M059J (cell line): ENCODE data around the gene ALDOB. TPM values are rescaled to one million over a fixed set of nuclear protein-coding genes. Genes with fewer than 3 reads are reported as not detected.
"Not testable (repeated sequence)": the region's sequence is repeated elsewhere in the genome, so short reads cannot be mapped to it uniquely, and the experiment has no call there.

ENCODE experiments used
- DNase-seq: peaks from one replicate; pipeline ENCODE4 v3.0.0-alpha.2; 2012; ENCODE audit warnings: low read depth
- total RNA-seq: library from RNA; depleted of rRNA; stranded (reverse); fragments of >200 nt; shearing (Covaris generic); gene quantifications from 2 replicates; pipeline ENCODE4 v1.2.3, GENCODE V29; 2014; rRNA removed

Gene ALDOB
- total RNA-seq, 1 experiment from 2014 or later: not detected

GRCh38 chr9:101387871-101388506, 47.6 kb downstream of the ALDOB start:
- peak; percentile 47 for DNase-seq

- not testable (repeated sequence) for DNase-seq
These were observed 50.6 kb downstream of the ALDOB start, which contains the start of gene BAAT for GRCh38 chr9:101384873-101385536. TSS of gene BAAT (minus strand) at chr9:101385006. CDS start at chr9:101371404, 13,602 bp downstream.

- DNase-seq: no peak
These were observed 52.2 kb downstream of the ALDOB start for GRCh38 chr9:101383361-101383760.

- no peak for DNase-seq
These were observed 53.7 kb downstream of the ALDOB start for GRCh38 chr9:101381833-101382342.

- no peak for DNase-seq
These were observed 54.5 kb downstream of the ALDOB start for GRCh38 chr9:101381118-101381517.

- DNase-seq: no peak
These were observed 55.3 kb downstream of the ALDOB start for GRCh38 chr9:101380295-101380694.

- DNase-seq: peak; percentile 77
These were observed 59.3 kb downstream of the ALDOB start for GRCh38 chr9:101376111-101376848.

- peak; percentile 34 for DNase-seq
These were observed 60.0 kb downstream of the ALDOB start for GRCh38 chr9:101375546-101375945.

- DNase-seq: no peak
These were observed 63.1 kb downstream of the ALDOB start for GRCh38 chr9:101372327-101373118.

GRCh38 chr9:101371813-101372212, 63.8 kb downstream of the ALDOB start:
- no peak for DNase-seq

Other genes starting within 250 kb of the ALDOB start
- gene BAAT, start 50.8 kb downstream of the ALDOB start, total RNA-seq: not detected in 2 replicates
- 29.2 and 34.4 TPM in 2 replicates for gene MRPL50, start 37.2 kb downstream of the ALDOB start, total RNA-seq
- gene ZNF189, start 36.9 kb downstream of the ALDOB start, total RNA-seq: 11.1 and 15.1 TPM in 2 replicates
- gene RNF20, start 98.1 kb upstream of the ALDOB start, total RNA-seq: 24.9 and 35.0 TPM in 2 replicates
- gene PPP3R2, start 159.2 kb upstream of the ALDOB start, total RNA-seq: not detected in 2 replicates